GM12878 (cell line): Measurements from ENCODE around the gene CDH2. TPM values are rescaled to one million over a fixed set of nuclear protein-coding genes. Genes with fewer than 3 reads are reported as not detected.

Experiments used
- ATAC-seq: fragments of 200-7000 bp; cut with Tn5 transposase; 3 replicates; pipeline ENCODE4 v1.9.1; 2020; ENCODE audit warnings: mild to moderate bottlenecking, moderate library complexity
- BruUV-seq: library from RNA; stranded (reverse); fragments of 400-500 nt; replicated peaks from 2 replicates; lab custom pipeline; 2021; lab: Mats Ljungman, UMichigan
- CTCF ChIA-PET: fragments of 300-600 bp; sonication (Branson Sonifier 250); formaldehyde crosslinking; extraction: SDS; loops from one replicate; lab custom pipeline; 2021; ENCODE audit warnings: inconsistent platforms; lab: Yijun Ruan, JAX
- POLR2A ChIA-PET: fragments of 350-600 bp; formaldehyde crosslinking; extraction: SDS; loops from one replicate; lab custom pipeline; 2021; ENCODE audit warnings: inconsistent platforms; lab: Charles Lee
- RAD21 ChIA-PET: fragments of 300-600 bp; sonication (Branson Sonifier 250); formaldehyde crosslinking; loops from one replicate; lab custom pipeline; 2023; ENCODE audit warnings: antibody characterized with exemption; ENCODE audit not compliant: unreplicated experiment; lab: Charles Lee
- SMC1A ChIA-PET: fragments of 300-600 bp; sonication (Branson Sonifier 250); formaldehyde crosslinking; loops from one replicate; lab custom pipeline; 2023; ENCODE audit not compliant: unreplicated experiment, uncharacterized antibody; lab: Charles Lee
- DNase-seq: peaks from one replicate; pipeline ENCODE4 v3.0.0-alpha.2; 2011; ENCODE audit warnings: low read depth, low spot score
- FAIRE-seq: peaks from 3 replicates; lab custom pipeline; 2011; peaks lifted over from hg19 to GRCh38; lab: Jason Lieb, UNC
- H2AFZ ChIP-seq: 2 replicates; pipeline ENCODE4 v1.6.0; 2011; ENCODE audit warnings: low read depth, low read length, control low read depth; ENCODE audit not compliant: control insufficient read depth
- H3K27ac ChIP-seq: 2 replicates; pipeline ENCODE4 v1.5.1; 2011; ENCODE audit warnings: control low read depth; ENCODE audit not compliant: control insufficient read depth, insufficient read depth
- H3K27me3 ChIP-seq, 2 experiments: replicated peaks in 1 of 2; 2 replicates each; pipeline versions ENCODE4 v1.6.0 to v1.6.1; 2011; ENCODE audit warnings: low read length in 1 of 2; ENCODE audit not compliant: control insufficient read depth in 2 of 2, insufficient read depth in 2 of 2
- H3K36me3 ChIP-seq, 2 experiments: 2 replicates each; pipeline ENCODE4 v1.5.1; 2011; ENCODE audit warnings: low read length in 1 of 2; ENCODE audit not compliant: control insufficient read depth in 2 of 2, insufficient read depth in 2 of 2
- H3K4me1 ChIP-seq: 2 replicates; pipeline ENCODE4 v1.6.1; 2011; ENCODE audit warnings: mild to moderate bottlenecking, low read length, moderate library complexity, mixed read lengths; ENCODE audit not compliant: control insufficient read depth, insufficient read depth
- H3K4me2 ChIP-seq: 2 replicates; pipeline ENCODE4 v1.6.0; 2011; ENCODE audit warnings: control low read depth; ENCODE audit not compliant: control insufficient read depth, insufficient read depth
- H3K4me3 ChIP-seq: fragments of 200-600 bp; sonication (generic); 2 replicates; pipeline ENCODE4 v1.5.1; 2016
- H3K79me2 ChIP-seq: 2 replicates; pipeline ENCODE4 v1.6.0; 2011; ENCODE audit warnings: low read length; ENCODE audit not compliant: control insufficient read depth, insufficient read depth
- H3K9ac ChIP-seq: 2 replicates; pipeline ENCODE4 v1.8.0; 2011; ENCODE audit warnings: low read length, control low read depth, mixed read lengths; ENCODE audit not compliant: control insufficient read depth, insufficient read depth
- H3K9me3 ChIP-seq: replicated peaks from 3 replicates; pipeline ENCODE4 v1.5.1; 2011; ENCODE audit warnings: mild to moderate bottlenecking, low read length; ENCODE audit not compliant: control insufficient read depth, insufficient read depth
- H4K20me1 ChIP-seq: 2 replicates; pipeline ENCODE4 v1.6.0; 2011; ENCODE audit not compliant: control insufficient read depth, insufficient read depth
- ATF2 ChIP-seq: IDR thresholded peaks from 2 replicates; pipeline ENCODE4 v1.6.1; 2012; ENCODE audit warnings: low read length, inconsistent platforms
- ATF3 ChIP-seq: IDR thresholded peaks from 2 replicates; pipeline ENCODE4 v1.6.1; 2011; ENCODE audit warnings: low read depth, mild to moderate bottlenecking, low read length, moderate library complexity, borderline replicate concordance; ENCODE audit errors: extremely low read depth
- CHD2 ChIP-seq: IDR thresholded peaks from 2 replicates; pipeline ENCODE4 v1.6.1; 2011; ENCODE audit warnings: low read depth, low read length, improper control_type of control experiment, borderline replicate concordance
- ETV6 ChIP-seq, 2 experiments: fragments of 450-650 bp in 1 of 2; IDR thresholded peaks in 1 of 2; conservative IDR thresholded peaks in 1 of 2; 2 replicates each; pipeline ENCODE4 v1.6.1; 2014; ENCODE audit warnings: antibody characterized with exemption in 1 of 2, borderline replicate concordance in 1 of 2, low read depth in 1 of 2, mild to moderate bottlenecking in 1 of 2, moderate library complexity in 1 of 2
- HSF1 ChIP-seq: fragments of 150-350 bp; IDR thresholded peaks from 2 replicates; pipeline ENCODE4 v1.6.1; 2014; ENCODE audit warnings: mild to moderate bottlenecking, low read depth, low read length
- KLF5 ChIP-seq: fragments of 450-650 bp; IDR thresholded peaks from 2 replicates; pipeline ENCODE4 v1.6.1; 2014; ENCODE audit warnings: mild to moderate bottlenecking; ENCODE audit not compliant: partially characterized antibody
- MEF2A ChIP-seq: IDR thresholded peaks from 2 replicates; pipeline ENCODE4 v1.6.1; 2011; ENCODE audit warnings: low read depth, mild to moderate bottlenecking, low read length, moderate library complexity; ENCODE audit not compliant: insufficient read depth
- RAD51 ChIP-seq: fragments of 450-650 bp; IDR thresholded peaks from 2 replicates; pipeline ENCODE4 v1.6.1; 2016; ENCODE audit warnings: moderate library complexity, mild to moderate bottlenecking, inconsistent platforms
- REST ChIP-seq: IDR thresholded peaks from 2 replicates; pipeline ENCODE4 v1.6.1; 2012; ENCODE audit warnings: mild to moderate bottlenecking, low read depth, low read length
- SIN3A ChIP-seq: IDR thresholded peaks from 2 replicates; pipeline ENCODE4 v1.6.1; 2012; ENCODE audit warnings: low read depth, low read length, improper control_type of control experiment
- SMARCA5 ChIP-seq: fragments of 450-650 bp; IDR thresholded peaks from 2 replicates; pipeline ENCODE4 v1.6.1; 2017; ENCODE audit warnings: mild to moderate bottlenecking
- TBL1XR1 ChIP-seq: IDR thresholded peaks from 2 replicates; pipeline ENCODE4 v1.6.1; 2012; ENCODE audit warnings: low read depth, low read length, improper control_type of control experiment
- USF1 ChIP-seq: IDR thresholded peaks from 2 replicates; pipeline ENCODE4 v1.6.1; 2011; ENCODE audit warnings: borderline replicate concordance, low read depth, mild to moderate bottlenecking, moderate library complexity, mixed read lengths, low read length; ENCODE audit not compliant: insufficient read depth; ENCODE audit errors: extremely low read length
- WGBS: methylation state at CpG from one replicate; pipeline ENCODE4 v1.1.6; 2016; ENCODE audit warnings: low lambda C conversion rate; ENCODE audit not compliant: insufficient replicate concordance, insufficient coverage; ENCODE audit errors: missing lambda C conversion rate; 5-methylcytosine and 5-hydroxymethylcytosine counted together
- in situ Hi-C: fragments of 300-500 bp; cut with MboI; formaldehyde crosslinking; loops from 9 replicates; pipeline ENCODE4 v1.14.3; 2018; ENCODE audit warnings: mixed read lengths
- intact Hi-C: fragments of 100-400 bp; cut with micrococcal nuclease; formaldehyde crosslinking; loops from one replicate; pipeline ENCODE4 v1.14.2; 2022; ENCODE audit not compliant: unreplicated experiment
- polyA plus RNA-seq, 11 experiments: library from polyadenylated mRNA; depleted of rRNA in 4 of 11; unstranded in 6 of 11; stranded (reverse) in 5 of 11; fragments of >200 nt; fragmentation: Nextera tagmentation in 4 of 11; fragmentation: Illumina TruSeq in 1 of 11; extraction: Ambion mirVana in 4 of 11; extraction: Trizol in 1 of 11; gene quantifications; 1 replicate in 1 of 11; 2 replicates in 10 of 11; pipeline versions ENCODE4 v1.2.1 to v1.2.3, GENCODE V29; 2011 to 2016; ENCODE audit warnings: inconsistent platforms in 2 of 11, missing spikeins in 2 of 11, low read depth in 1 of 11
- total RNA-seq, 4 experiments: library from RNA; depleted of rRNA in 3 of 4; stranded (reverse); fragments of >200 nt in 3 of 4; fragmentation: Illumina TruSeq in 1 of 4; extraction: Trizol in 1 of 4; gene quantifications; 2 replicates each; pipeline versions ENCODE4 v1.2.1 to v1.2.3, GENCODE V29; 2013 to 2021

The CDH2 gene
- total and polyA plus RNA-seq, 10 of the 15 experiments (the other 5 are each of a cell fraction or from before 2014, with no cell fraction given) = 0.01 to 0.25 (median 0.06) TPM; not detected in 4

GRCh38 chr18:28136071-28136470, 40.9 kb downstream of the CDH2 start:
- WGBS = 0% methylated on average over 4 of the region's 4 CpGs
- FAIRE-seq (no peak), ATAC-seq (no peak), DNase-seq (no peak)
- no peaks in the 10 kb centered on the region for H4K20me1 ChIP-seq
- in situ Hi-C loops = no loop called here
- no peak overlapping the region for H2AFZ ChIP-seq
- no peaks in the 10 kb centered on the region for H3K4me1 ChIP-seq
- no peaks in the 10 kb centered on the region for H3K79me2 ChIP-seq
- H3K9ac ChIP-seq = no peak overlapping the region
- SMC1A ChIA-PET = no interaction called here
- no peak overlapping the region for H3K27ac ChIP-seq
- RAD21 ChIA-PET = no interaction called here
- no peaks in the 10 kb centered on the region for H3K9me3 ChIP-seq
- intact Hi-C loops = no loop called here
- CTCF ChIA-PET = interaction anchor here (1.0 kb wide), 1 partner anchor 9 kb away, joined by 5 read pairs; no protein-coding TSS in a partner anchor
- POLR2A ChIA-PET = no interaction called here
- no peak overlapping the region for H3K4me2 ChIP-seq
- no peak overlapping the region for H3K4me3 ChIP-seq
- H3K36me3 ChIP-seq = no peaks in the 10 kb centered on the region
- no TSS peak for BruUV-seq
- H3K27me3 ChIP-seq = no peaks in the 10 kb centered on the region
- TF ChIP-seq SMARCA5 (no peak), ATF3 (no peak), USF1 (no peak), CHD2 (no peak), TBL1XR1 (no peak), ATF2 (no peak), SIN3A (no peak), KLF5 (no peak), ETV6 (conservative IDR thresholded peaks at IDR 0.05 in 1 of 2, IDR thresholded peaks at IDR 0.05 in 1 of 2; ENCODE audit: borderline replicate concordance in 1 of 2, low read depth in 1 of 2) (no peak), HSF1 (no peak), MEF2A (no peak), RAD51 (no peak), REST (no peak)
